ENCODE results near the gene TEF.

Gene TEF

DNA sequence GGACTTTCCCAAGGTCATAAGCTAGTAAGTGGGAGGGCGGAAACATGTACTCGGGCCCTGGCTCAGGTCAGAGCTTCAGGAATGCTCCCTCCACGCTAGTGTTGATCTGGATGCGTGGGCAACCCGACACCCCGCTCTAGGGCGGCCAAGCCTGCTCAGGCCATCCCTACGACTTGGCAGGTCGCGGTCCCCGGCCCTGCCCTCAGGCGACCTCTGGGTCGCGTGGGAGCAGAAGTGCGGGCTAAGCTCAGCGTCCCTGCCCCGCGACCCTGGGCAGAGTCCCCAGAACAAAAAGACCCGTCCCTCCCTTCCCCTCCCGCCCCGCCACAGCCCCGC is 781 bp upstream of the TEF start:
- Histone ChIP-seq H3K27ac (peak overlapping the region; percentile 94 to 99), H3K4me3 (peak overlapping the region; percentile 78)
- peak; percentile 95 for DNase-seq (ENCODE audit: low spot score)

GRCh38 chr22:41382098-41382578 is 396 bp downstream of the TEF start:
- TF ChIP-seq CTCF (IDR thresholded peaks at IDR 0.05): no peak
- Histone ChIP-seq H3K27ac (peak overlapping the region; percentile 94 to 99), H3K4me3 (peak overlapping the region; percentile 78)
- DNase-seq (ENCODE audit: low spot score): peak; percentile 89

More for the DNA sequence above, 781 bp upstream of the TEF start:
- no peak for TF ChIP-seq CTCF (IDR thresholded peaks at IDR 0.05)

- Histone ChIP-seq H3K27ac (peak overlapping the region; percentile 94 to 99), H3K4me3 (peak overlapping the region; percentile 78)
- no peak for DNase-seq (ENCODE audit: low spot score)
- TF ChIP-seq CTCF (IDR thresholded peaks at IDR 0.05): no peak
These were observed 868 bp downstream of the TEF start for GRCh38 chr22:41382610-41383009.

DNA sequence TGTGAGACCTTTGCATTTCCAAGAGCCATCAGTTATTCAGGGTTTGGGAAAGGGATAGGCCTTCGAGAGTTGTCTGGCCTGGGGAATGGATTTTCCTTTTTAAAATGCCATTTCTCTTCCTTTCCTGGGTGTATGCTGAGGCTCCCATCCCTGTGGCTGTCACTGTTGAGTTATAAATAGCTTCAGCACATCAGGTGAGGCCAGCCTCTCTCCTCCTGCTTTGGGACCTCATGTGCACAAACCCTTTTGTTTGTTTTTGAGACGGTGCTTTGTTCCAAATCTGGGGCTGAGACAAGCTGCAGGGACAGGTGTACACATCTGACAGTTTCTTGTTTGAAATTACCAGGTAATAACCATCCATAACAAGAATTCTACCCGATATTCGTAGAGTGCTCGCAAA is 1.3 kb downstream of the TEF start:
- H3K27ac ChIP-seq: peak overlapping the region; percentile 94 to 99
- peak overlapping the region; percentile 78 for H3K4me3 ChIP-seq
- DNase-seq (ENCODE audit: low spot score): no peak
- TF ChIP-seq CTCF (IDR thresholded peaks at IDR 0.05): no peak

GRCh38 chr22:41384128-41384527 is 2.4 kb downstream of the TEF start:
- Histone ChIP-seq H3K27ac (peak overlapping the region in 1 of 2 donors; percentile 94), H3K4me3 (no peak overlapping the region)
- no peak for TF ChIP-seq CTCF (IDR thresholded peaks at IDR 0.05)
- DNase-seq (ENCODE audit: low spot score): no peak

DNA sequence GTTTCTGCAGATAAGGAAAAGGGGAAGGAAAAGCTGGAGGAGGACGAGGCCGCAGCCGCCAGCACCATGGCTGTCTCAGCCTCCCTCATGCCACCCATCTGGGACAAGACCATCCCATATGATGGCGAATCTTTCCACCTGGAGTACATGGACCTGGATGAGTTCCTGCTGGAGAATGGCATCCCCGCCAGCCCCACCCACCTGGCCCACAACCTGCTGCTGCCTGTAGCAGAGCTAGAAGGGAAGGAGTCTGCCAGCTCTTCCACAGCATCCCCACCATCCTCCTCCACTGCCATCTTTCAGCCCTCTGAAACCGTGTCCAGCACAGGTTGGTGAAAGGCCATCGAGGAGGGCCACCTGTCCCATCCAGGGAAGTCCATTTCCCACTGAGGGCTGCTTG is 5.6 kb downstream of the TEF start:
- Histone ChIP-seq H3K4me3 (no peak overlapping the region), H3K27ac (no peak overlapping the region)
- no peak for TF ChIP-seq CTCF (IDR thresholded peaks at IDR 0.05)
- DNase-seq (ENCODE audit: low spot score): no peak

DNA sequence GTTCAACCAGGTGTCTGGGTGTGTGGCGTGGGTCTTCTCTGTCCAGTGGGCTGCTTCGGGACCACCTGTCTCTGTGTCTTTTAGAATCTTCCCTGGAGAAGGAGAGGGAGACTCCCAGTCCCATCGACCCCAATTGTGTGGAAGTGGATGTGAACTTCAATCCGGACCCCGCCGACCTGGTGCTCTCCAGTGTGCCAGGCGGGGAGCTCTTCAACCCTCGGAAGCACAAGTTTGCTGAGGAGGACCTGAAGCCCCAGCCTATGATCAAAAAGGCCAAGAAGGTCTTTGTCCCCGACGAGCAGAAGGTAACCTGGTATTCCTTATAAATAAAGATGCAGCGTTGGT is 12.2 kb downstream of the TEF start:
- no peak for DNase-seq (ENCODE audit: low spot score)
- no peak for TF ChIP-seq CTCF (IDR thresholded peaks at IDR 0.05)
- no peak overlapping the region for H3K4me3 ChIP-seq
- peak overlapping the region; percentile 56 to 84 for H3K27ac ChIP-seq
